Measurements from ENCODE around the gene TNIK.
"Not testable (repeated sequence)": the region's sequence is repeated elsewhere in the genome, so short reads cannot be mapped to it uniquely, and the experiment has no call there.

TNIK gene

GRCh38 chr3:171245796-171246765, 214.1 kb downstream of the TNIK start:
- no peak for DNase-seq

DNA sequence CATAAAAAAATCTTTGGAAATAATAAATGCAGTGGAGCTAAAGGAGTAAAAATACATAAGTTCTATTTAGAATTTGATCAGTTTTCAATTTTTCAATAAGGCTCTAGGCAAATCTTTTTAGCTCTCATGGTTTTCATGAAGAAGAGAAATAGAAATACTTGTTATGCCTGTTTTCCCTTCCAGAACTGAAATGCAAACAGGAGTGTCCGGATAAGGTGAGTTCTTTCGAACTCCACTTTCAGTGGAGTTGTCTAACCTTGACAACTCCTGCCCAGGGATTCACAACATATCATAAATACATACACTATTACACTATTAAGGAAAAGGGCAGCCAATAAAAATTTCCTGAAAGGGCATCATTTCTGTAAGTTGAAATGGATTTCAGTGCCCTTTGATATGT, 217.3 kb downstream of the TNIK start:
- no peak for DNase-seq

GRCh38 chr3:171242170-171242569, 218.0 kb downstream of the TNIK start:
- no peak for DNase-seq

DNA sequence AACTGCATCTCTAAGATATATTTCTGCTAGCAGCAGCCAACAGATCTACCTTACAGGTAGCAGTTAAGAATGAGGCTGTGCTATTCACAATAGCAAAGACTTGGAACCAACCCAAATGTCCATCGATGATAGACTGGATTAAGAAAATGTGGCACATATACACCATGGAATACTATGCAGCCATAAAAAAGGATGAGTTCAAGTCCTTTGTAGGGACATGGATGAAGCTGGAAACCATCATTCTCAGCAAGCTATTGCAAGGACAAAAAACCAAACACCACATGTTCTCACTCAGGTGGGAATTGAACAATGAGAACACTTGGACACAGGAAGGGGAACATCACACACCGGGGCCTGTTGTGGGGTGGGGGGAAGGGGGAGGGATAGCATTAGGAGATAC, 218.6 kb downstream of the TNIK start:
- DNase-seq, result not testable (repeated sequence)

DNA sequence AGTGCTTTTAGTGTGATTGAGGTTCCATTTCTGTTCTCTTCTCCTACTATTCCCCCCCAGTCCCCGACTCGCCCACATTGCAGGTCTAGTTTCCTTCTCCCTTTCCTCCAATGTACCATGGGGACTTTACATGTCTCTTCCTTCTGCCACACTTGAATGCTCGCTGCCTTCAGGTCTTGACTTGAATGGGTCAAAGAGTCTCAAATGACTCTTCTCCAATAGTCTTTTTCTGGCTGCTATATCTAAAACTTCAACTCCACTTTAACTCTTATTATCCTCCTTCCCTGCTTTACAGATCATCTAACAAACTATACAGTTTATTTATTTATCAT, 219.7 kb downstream of the TNIK start:
- no peak for DNase-seq

- DNase-seq, result peak; percentile 8
These were observed 220.3 kb downstream of the TNIK start for GRCh38 chr3:171239757-171240503.

- DNase-seq, result no peak
These were observed 223.2 kb downstream of the TNIK start for GRCh38 chr3:171237009-171237385.

DNA sequence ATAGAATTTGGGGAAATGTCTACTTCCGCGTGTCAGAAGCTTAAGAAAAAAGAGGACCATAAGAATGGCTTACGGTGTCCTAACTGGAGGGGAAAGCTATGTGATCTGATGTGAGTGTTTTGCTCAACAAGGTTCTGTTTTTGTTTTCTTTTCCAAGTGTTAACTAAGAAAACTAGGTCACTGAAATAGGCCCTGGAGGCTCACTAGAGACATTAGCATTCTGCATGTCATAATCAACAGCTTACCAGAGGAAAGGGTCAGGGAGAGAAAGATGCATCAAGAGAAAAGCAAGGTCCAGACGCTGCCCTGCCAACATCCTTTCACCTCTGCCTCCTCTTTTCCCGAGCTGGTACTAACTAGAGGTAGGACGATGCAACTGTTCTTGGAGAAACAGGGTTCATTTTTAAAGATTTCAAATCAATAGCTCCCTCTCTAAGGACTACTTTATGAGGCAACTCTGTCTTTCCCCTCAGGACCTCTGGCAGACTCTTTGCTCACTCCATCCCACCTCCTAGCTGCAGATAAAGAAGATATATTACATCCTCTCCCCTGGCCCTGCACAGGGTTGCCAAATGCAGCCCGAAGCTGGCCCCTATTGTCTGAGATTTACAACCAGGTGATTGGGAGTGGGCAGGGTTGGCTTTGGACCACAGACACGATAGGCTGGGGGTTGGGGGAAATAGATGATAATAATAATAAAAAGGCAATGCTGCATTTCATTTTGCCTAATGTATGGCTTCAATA, 223.8 kb downstream of the TNIK start:
- no peak for DNase-seq

GRCh38 chr3:171234298-171235010, 225.8 kb downstream of the TNIK start:
- no peak for DNase-seq

DNA sequence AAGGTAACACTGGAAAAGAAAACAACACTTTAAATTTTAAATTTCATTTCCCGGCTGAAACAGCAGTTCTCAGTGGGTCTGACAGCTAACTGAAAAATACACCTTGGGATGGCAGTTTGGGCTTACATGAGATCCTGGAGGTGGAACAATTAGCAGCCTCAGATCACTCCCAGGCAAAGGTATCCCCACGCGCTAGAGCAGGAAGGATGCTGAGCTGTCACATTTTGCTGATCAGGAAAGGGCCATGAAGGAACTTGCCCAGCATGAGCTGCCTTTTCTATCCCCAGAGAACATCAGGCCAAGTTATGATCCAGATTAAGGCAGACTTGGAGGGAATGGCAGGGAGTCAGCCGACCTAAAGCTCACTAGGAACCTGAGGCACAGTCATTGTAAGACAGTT, 228.8 kb downstream of the TNIK start:
- DNase-seq, result no peak

- no peak for DNase-seq
These were observed 229.3 kb downstream of the TNIK start for GRCh38 chr3:171230865-171231264.

GRCh38 chr3:171229173-171229572, 231.0 kb downstream of the TNIK start:
- no peak for DNase-seq

GRCh38 chr3:171228240-171228639, 232.0 kb downstream of the TNIK start:
- peak; percentile 24 for DNase-seq

DNA sequence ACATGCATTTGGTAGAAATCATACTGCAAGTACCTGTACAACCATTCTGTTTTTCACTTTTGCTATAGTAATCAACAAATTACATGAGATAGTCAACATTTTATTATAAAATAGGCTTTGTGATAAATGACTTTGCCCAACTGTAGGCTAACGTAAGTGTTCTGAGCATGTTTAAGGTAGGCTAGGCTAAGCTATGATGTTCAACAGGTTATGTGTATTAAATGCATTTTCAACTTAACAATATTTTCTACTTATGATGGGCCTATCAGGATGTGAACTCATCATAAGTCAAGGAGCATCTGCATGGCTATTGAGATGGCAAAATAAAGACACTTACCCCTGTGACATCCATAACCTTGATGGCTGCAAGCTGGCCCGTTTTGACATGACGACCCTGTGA, 232.4 kb downstream of the TNIK start:
- DNase-seq, result no peak

GRCh38 chr3:171227359-171227758, 232.8 kb downstream of the TNIK start:
- DNase-seq, result no peak

DNA sequence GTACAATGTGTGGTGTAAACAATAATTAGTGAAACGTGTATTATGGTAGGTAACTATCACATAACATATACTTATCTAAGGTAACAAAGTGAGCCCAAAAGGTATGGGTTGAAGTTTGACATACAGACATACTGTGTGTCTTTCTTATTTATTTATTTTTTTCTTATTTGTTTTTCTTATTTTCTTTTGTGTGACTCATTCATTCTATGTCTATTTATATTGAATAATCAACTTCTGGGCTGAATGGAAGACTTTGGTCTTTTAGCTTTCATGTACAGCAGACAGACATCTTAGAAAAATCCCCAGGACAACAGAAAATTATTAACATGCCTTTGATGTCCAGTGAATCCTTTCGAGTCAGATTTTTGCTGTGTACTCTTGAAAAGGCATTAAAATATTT, 233.4 kb downstream of the TNIK start:
- DNase-seq, result no peak

- no peak for DNase-seq
These were observed 234.5 kb downstream of the TNIK start for GRCh38 chr3:171225708-171226107.

DNA sequence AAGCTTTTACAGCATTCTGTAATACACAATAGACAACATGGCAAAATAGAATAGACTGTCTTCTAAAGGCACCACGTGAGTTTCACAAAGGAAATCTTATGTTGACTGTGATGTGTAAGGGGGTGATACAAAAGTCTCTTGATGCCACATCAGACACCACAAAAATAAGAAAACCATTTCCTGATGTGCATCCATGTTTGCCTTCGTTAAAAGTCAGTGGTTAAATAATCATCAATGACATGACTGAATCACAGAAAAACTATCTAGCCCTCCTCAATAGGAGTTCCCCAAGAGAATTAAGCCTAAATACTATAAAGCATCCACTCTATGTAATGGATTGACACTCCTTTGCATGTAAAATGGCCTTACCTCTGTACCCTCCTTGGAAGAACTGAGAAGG, 235.0 kb downstream of the TNIK start:
- no peak for DNase-seq

DNA sequence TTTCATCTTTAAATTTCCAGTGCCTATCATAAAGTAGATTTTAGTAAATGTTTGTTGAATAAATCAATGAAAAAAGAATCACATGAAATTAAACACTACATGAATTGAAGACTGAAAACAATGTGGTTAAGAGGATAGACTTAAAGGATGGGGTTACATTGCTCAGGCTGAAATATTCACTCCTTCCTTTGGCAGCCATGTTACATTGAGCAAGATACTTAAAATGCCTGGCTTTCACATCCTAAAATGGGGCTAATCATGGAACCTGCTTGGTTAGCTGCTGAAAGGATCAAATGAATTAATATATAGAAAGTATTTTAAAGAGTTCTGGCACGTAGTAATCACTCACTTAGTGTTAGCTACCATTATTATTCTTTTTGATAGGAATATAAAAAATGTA, 236.8 kb downstream of the TNIK start:
- DNase-seq, result no peak

DNA sequence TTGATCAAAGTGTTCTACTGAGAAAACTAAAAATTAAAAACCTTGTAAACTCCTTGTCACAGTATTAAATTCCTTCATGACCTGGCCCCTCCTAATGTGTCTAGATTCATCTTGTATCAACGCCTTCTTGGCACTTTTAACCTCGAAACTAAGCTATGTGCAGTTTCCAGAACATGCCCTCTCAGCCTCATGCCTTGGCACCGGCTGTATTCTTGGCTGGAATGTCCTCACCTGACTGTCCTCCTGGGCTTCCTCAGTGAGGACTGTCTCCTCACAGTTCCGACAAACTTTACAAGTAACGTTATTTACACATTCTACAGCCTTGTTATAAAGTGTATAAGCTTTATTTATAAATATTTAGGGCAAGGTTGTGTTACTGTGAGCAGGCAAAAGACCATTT, 237.2 kb downstream of the TNIK start:
- no peak for DNase-seq

DNA sequence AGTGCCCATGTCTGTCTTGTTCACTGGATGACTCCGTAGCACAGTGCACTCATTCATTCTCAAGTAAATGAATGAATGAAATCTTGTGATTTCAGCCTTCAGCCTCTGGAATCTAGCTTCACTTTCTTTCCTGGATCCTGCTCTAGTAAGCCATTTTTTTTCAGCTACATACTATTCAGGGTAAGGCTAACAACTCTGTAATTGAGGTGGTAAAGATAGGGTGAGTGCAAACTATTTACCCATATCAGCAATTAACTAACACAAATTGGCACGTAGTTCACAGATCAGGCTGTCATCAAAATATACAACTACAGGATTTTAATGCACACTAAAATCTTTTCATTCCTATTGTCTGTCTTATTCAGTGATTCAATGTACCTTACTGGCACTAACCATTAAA, 238.6 kb downstream of the TNIK start:
- no peak for DNase-seq

DNA sequence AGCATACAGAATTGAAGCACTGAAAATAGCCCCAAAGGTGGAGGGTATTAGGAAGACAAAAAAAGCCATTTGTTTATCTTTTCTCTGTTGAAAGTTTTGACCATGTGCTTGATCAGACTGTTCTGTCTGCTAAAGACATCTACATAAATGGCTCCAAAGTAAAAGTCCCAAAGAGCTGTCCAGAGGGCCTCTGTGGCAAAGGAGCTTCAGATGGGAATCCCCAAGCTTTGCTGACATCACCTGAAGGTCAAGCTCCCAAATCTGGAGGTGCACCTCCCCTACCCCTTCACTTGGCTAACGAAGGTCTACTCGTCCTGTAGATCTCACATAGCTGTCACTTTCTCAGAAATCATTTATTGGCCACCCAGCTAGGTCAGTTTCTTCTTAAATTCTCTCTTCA, 239.1 kb downstream of the TNIK start:
- no peak for DNase-seq

GRCh38 chr3:171219258-171219657, 240.9 kb downstream of the TNIK start:
- no peak for DNase-seq

Data from NCI-H748 treated with DMSO at 0.1 percent for 48 hours (cell line).